GM18858 (cell line): ENCODE measurements around the gene CFAP20.

Source experiments
- ATAC-seq: cut with Tn5 transposase; IDR thresholded peaks from one replicate; pipeline ENCODE4 v1.9.1; 2021; ENCODE audit not compliant: unreplicated experiment

The CFAP20 gene

GRCh38 chr16:58129097-58129936 lies at the start of gene CFAP20:
CFAP20 (minus strand) TSS chr16:58129381; CDS start chr16:58129115, 266 bp downstream.
- ATAC-seq, result peak; percentile 75

GRCh38 chr16:58177353-58177710 lies 48.2 kb upstream of the CFAP20 start:
- no peak for ATAC-seq

DNA sequence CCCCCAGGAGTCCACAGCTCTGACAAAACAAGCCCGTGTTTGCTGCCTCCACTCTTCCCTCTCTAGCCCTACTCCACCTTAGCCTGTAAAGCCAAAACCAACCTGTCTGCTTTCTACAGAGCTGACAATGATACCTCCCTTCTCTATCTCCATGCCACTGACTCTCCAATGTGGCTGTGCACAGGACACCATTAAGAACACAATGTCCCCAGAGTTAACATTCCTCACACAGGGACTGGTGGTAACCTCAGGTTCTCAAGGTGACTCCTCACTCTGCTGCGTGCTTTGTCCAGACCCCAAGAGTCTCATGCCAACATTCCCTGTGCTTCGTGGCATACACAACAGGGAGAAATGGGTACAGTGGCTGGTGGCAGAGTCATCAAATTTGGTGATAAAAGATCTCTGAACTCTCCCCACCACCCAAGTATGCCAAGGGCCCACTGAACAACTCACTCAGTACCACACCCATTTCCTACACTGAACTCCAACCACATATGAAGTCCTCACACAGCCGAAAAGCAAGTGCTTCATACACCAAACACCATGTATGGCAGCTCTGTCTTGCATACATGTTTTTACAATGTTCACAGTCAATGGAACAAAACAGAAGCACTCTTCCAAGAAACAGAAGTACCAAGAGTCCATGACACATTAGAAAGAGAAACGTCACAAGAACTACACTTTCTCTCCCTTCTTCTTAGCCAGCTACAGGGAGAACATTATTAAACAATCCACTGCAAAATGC lies 47.6 kb upstream of the CFAP20 start:
- ATAC-seq, result no peak

DNA sequence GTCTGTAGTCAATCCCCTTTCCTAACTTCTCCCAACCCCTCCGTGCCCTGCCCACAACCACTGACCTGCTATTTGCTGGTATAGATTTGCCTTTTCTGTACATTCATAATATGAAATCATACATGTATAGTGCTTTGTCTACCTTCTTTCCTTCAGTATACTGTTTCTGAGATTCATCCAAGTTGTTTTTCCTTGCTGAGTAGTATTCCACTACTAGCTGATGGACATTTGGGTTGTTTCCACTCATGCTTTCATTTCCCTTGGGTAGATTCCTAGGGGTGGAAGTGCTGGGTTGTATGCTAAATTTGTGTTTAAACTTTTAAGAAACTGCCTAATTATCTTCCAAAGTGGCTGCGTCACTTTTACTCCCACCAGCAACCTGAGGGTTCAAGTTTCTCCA lies 41.0 kb upstream of the CFAP20 start:
- ATAC-seq, result no peak

GRCh38 chr16:58160855-58161254 lies 31.7 kb upstream of the CFAP20 start:
- no peak for ATAC-seq

- ATAC-seq, result no peak
Observed at GRCh38 chr16:58158725-58159124, 29.5 kb upstream of the CFAP20 start.

GRCh38 chr16:58157951-58158540 lies 28.9 kb upstream of the CFAP20 start:
- no peak for ATAC-seq

DNA sequence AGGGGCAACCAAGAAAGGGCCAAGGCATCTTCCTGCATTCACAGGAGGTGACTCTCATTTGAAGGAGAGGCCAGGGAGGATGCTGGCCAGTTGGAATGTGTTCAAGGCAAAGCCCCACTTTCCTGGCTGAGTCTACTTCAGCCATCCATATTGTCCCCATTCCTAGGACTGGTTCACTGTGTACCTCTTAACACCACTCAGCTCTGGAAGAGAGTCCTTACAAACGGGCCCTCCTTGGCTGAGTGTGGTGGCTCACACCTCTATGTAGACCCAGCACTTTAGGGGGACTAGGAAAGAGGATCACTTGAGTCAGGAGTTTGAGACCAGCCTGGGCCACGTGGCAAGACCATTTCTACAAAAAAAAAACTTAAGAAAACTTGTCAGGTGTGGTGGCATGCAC lies 28.1 kb upstream of the CFAP20 start:
- ATAC-seq, result no peak

DNA sequence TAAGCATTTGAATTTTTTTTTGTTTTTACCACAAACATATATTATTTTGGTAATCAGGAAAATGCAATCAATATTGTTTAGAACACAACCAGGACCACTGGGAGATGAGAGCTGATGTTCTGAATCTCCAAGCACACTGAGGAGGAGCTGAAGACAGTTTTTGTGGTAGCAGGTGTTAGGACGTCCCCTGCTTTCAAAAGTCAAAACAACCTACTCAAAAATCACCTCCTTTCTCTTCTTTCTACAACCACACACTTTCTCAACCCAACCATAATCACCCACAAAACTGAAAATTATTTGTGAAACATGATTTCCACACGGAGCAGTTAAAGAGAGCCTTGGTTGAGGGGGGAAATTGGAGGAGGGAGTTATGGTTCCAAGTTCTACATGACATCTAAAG lies 26.7 kb upstream of the CFAP20 start:
- ATAC-seq, result no peak

GRCh38 chr16:58154345-58154744 lies 25.2 kb upstream of the CFAP20 start:
- no peak for ATAC-seq

DNA sequence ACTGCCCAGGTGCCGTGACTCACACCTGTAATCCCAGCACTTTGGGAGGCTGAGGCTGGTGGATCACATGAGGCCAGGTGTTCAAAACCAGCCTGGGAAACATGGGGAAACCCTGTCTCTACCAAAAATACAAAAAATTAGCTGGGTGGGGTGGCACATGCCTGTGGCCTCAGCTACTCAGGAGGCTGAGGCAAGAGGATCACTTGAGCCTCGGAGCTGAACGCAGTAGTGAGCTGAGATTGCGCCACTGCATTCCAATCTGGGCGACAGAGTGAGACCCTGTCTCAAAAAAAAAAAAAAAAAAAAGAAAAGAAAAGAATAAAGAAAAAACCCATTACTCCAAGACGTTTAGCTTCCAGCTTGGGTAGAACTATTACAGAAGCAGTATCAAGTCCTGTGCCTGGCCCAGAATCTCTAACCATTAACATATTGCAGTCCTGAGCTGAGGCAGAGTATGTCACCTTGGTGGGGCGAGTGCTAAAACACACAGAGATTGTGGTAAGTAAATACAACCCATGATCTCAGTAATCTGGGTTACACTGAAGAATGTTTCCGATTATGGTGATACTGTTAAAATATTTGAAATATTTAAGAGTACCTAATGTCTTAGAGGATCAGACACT lies 23.2 kb upstream of the CFAP20 start:
- ATAC-seq, result no peak

DNA sequence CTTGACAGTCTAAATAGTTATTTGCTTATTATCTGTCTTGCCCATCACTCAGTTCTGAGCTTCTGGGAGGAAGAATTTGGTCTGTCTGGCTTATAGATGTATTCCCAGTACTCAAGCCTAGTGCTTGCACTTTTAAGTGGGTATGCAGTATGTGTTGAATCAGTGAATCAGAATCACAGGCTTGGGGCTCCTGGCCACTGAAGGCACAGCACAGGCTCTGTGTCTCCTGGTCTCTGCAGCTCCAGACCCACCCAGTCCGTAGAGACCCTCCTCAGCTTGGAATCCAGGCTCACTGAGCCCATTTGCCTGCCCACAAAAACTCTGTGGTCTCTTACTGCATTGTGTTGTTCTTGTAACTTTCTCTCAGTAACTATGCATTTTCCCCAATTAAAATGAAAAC lies 19.3 kb upstream of the CFAP20 start:
- ATAC-seq, result no peak

- ATAC-seq, result no peak
Observed at GRCh38 chr16:58148099-58148498, 18.9 kb upstream of the CFAP20 start.

DNA sequence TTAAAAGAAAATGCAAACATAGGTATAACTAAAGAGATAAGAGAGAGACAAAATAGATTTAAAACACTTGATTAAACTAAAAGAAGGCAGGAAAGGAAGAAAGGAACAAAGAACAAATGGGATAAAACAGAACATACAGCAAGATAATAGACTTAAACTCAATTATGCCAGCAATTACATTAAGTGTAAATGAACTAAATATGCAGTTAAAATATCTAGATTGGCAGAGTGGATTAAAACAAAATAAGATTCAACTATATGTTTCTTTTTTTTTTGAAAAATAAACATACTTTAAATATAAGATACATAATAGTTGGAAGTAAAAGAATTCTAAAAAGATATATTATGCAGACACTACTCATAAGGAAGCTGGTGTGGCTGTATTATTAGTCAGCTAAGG lies 9.7 kb upstream of the CFAP20 start:
- ATAC-seq, result no peak

DNA sequence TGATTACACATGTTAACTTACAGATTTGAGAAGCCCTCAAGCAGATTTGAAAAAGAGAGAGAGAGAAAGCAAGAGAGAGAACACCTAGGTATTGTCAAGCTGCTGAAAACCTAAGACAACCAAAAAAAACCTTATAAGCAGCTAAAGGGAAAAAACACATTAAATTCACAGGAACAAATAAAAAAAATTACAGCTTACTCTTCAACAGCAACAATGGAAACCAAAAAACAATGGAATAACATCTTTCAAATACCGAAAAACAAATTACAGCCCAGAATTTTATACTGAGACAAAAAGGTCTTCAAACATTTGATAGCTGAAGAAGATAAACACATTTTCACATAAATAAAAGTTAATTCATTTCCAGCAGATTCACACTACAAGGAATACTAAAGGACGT lies 8.4 kb upstream of the CFAP20 start:
- no peak for ATAC-seq

DNA sequence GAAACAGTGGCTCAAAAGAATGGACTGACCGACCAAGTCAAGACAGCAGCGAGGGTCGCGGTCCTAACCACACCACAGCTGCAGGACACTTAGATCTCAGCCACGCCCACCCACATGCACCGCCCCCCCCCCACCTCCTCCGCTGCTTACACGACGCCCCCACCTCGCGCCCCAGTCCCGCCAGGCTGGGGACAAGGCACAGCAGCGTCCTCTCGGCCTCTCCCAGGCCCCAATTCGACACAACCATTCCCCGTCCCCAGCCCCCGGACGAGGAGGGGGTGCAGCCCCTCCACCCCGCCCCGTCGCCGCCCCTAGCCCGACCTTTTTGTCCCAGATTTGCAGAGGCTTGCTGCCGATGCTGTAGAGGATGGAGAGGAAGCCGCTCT lies 477 bp downstream of the CFAP20 start:
- ATAC-seq, result no peak

GRCh38 chr16:58128181-58128631 lies 975 bp downstream of the CFAP20 start:
- ATAC-seq, result no peak

- no peak for ATAC-seq
Observed at GRCh38 chr16:58127634-58128033, 1.5 kb downstream of the CFAP20 start.

DNA sequence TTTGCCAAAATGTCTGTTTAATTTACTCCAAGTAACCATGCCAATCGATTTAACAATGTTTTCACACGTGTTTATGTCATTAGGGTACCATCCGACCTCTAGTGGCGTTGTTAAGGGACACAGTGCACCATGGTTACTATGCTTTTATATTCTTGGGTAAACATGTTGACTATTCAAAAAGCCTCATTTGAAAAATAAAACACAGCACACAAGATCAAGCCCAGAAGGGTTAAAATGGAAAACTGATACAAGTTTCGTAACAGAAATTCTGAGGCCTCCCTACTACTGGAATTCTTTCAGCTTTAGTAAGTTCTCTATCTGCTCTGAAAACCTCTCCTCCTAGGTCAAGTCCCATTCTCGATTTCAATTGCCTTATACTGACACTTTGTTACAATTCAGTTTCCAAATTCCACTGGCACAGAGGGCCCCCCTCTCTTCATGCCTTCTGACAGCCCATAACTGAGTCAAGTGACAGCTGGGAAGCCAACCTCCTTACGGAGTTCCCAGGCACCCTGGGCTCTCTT lies 2.1 kb downstream of the CFAP20 start:
- no peak for ATAC-seq

GRCh38 chr16:58126451-58126961 lies 2.7 kb downstream of the CFAP20 start:
- no peak for ATAC-seq

GRCh38 chr16:58125781-58126335 lies 3.3 kb downstream of the CFAP20 start:
- no peak for ATAC-seq
